NCI-H187 treated with DMSO at 0.1 percent for 48 hours (cell line): ENCODE measurements around the gene DYRK1B.

Experiments used
- DNase-seq: peaks from one replicate; lab custom pipeline; 2025; lab: John Stamatoyannopoulos, UW

The DYRK1B gene

DNA sequence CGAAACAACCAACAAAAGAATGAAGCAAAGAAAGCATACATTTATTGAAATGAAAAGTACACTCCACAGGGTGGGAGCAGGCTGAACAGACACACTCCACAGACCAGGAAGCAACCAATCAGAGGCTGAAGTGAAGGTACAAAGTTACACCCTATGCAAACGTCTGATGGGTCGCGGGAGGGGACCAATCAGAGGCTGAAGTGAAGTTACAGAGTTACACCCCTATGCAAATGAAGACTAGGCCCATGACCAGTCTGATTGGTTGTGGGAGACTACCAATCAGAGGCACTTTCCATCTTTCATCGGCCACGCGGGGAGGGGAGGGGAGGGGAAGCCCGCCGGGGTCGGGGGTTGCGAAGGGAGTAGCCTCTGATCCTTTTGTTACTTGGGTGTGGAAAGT, 24.6 kb upstream of the DYRK1B start:
- DNase-seq, result no peak

DNA sequence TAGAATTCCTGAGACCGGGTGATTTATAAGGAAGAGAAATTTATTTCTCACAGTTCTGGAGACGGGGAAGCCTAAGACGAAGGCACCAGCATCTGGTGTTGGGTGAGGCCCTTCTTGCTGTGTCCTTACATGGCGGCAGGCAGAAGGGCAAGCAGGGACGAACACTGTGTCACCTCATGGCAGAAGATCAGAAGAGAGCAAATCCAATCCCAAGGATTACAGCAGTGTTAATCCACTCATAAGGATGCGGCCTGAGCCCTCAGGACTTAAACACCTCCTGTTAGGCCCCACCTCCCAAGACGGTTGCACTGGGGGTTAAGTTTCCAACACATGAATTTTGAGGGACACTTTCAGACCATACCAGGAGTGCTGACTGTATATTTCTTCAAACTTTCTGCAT, 18.9 kb upstream of the DYRK1B start:
- no peak for DNase-seq

DNA sequence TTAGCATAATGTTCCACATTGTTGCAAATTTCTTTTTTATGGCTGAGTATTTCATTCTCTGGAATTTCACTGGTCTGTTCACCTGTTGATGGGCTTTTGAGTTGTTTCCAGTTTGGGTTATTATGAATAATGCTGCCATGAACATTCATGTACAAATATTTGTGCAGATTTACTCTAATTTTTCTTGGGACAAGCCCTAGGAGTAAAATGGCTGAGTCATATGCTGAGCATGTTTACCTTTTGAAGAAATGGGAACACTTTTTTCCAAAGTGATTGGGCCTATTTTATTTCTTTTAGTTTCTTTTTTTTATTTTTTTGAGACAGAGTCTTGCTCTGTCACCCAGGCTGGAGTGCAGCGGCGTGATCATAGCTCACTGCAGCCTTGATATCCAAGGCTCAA, 16.9 kb upstream of the DYRK1B start:
- DNase-seq, result no peak

DNA sequence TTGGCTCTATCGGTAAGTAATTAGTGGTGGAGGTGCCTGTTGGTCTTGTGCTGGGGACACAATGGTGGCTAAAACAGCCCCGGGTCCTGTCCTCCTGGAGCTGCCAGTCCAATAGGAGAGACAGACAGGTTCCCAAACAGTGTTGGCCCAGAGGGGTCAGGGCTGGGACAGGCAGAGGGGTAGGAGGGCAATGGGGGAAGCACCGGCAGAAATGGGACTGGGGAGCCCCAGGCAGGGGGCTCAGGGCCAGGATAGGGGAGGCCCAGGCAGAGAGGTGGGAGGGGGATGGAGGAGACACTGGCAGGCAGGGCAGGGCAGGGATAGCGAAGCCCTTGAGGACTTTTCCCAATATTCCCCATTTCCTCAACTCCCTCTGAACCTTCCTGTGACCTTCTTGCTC, 14.4 kb upstream of the DYRK1B start:
- no peak for DNase-seq

DNA sequence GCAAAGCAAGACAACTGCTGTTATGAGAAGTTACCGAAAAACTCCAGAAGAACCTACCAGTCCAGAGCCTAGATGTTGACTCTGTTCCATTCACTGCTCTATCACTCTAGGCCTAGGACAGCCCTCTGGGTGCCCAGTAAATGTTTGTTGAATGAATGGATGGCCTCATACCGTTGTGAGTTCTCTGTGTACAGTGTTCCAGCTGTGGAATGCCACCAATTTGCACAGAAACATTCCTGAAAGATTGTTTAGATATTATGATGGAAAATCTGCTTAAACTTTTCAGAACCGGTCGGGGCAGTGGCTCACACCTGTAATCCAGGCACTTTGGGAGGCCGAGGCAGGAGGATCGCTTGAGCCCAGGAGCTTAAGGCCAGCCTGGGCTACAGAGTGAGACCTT, 13.6 kb upstream of the DYRK1B start:
- no peak for DNase-seq

- no peak for DNase-seq
These were observed 12.9 kb upstream of the DYRK1B start for GRCh38 chr19:39846678-39847486.

GRCh38 chr19:39845933-39846677, 12.1 kb upstream of the DYRK1B start, which contains the start of gene FBL:
Gene FBL, minus strand, starts transcription at chr19:39846379. Its CDS starts 79 bp downstream, at chr19:39846300.
- peak; percentile 52 for DNase-seq

DNA sequence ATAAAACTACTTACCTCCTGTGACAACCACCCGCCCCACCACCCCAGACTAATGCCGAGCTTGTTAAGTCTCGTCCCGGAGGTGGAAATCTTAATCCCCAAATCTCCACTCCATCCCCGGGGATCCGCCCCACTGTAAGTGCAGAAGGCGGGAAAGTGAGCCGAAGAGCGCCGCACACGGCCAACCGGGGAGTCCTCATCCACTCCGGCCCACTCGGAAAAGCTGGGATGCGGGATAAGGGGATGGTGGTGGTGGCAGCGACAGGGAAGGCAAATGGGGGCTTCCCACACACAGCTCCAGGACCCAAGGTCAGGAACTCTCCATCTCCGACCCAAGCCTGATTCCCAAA, 11.6 kb upstream of the DYRK1B start:
- DNase-seq, result no peak

- no peak for DNase-seq
These were observed 11.2 kb upstream of the DYRK1B start for GRCh38 chr19:39845172-39845571.

DNA sequence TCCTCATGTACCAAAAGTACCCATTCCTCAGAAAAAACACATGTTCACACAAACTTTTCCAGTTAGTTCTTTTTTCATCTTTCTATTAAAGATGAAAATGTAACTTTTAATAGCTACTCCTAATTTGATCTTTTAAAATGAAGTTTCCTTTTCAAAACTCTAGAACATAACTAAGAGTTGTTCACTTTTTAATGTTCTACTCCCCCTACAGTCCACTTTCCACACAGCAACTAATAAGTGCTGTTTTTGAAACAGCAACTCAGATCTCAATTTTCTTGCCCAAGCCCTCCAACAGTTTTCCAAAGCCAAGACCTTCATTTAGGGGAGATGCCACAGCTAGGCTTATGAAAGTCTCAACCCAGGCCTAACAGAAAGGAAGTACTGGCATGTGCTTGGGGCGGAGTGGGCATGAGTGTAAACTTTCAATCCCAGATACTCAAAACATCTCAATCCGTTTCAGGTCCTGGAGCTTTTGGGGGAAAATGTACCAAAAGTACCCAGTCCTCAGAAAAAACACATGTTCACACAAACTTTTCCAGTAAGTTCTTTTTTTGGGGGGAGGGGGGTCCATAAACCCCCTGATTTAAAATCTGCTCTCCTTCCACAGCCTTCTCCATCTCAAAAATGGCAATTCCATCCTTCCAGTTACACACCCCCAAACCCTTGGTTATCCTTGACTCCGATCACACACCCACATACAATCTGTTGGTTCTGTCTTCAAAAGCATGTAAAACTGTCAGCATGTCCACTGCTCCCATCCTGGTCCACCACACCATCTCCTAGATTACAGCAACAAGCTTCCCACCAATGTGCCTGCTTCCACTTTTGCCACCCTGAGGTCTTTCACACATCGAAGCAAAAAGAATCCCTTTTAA, 10.2 kb upstream of the DYRK1B start:
- no peak for DNase-seq

DNA sequence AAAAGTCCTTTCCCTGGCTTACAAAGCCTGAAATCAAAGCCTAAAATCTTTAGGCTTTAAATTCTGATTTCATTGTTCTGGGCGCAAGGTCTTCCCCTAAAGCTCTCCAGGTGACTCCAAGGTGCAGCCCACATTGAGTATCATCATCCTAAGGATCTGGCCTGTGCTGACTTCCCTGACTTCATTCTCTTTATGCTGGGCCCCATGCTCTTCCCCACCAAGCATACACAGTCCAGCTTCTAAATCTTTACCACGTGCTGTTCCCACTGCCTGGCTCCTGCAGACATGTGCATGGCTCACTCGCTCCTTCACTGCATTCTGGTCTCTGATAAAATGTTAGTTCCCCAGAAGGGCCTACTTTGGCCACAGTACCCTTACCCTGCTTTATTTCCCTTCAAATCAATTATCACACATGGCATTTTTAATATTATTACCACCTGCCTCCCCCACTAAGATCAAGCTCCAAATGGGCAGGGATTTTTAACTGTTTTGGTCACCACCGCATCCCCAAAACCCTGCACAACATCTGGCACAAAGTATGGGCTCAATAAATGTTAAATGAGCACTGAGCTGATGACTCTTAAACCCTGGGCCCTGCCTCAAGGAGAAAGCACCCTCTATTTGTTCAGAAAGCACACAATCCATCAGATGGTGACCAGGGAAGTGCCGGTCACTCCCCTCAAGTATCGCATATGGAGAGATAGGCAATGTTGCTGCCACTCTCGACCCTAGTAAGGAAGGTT, 8.9 kb upstream of the DYRK1B start:
- DNase-seq, result no peak

DNA sequence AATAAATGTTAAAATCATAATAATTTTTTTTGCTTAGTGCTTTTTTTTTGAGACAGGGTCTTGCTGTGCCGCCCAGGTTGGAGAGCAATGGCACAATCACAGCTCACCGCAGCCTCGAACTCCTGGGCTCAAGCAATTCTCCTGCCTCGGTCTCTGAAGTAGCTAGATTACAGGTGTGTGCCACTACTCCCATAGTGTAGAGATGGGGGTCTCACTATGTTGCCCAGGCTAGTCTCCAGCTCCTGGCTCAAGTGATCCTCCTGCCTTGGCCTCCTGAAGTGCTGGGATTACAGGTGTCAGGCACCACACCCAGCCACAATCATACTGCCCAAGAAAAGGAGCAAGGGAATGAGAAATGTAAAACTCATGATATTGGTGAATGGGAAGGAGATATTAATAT, 7.1 kb upstream of the DYRK1B start:
- DNase-seq, result no peak

- no peak for DNase-seq
These were observed 6.5 kb upstream of the DYRK1B start for GRCh38 chr19:39840492-39840891.

DNA sequence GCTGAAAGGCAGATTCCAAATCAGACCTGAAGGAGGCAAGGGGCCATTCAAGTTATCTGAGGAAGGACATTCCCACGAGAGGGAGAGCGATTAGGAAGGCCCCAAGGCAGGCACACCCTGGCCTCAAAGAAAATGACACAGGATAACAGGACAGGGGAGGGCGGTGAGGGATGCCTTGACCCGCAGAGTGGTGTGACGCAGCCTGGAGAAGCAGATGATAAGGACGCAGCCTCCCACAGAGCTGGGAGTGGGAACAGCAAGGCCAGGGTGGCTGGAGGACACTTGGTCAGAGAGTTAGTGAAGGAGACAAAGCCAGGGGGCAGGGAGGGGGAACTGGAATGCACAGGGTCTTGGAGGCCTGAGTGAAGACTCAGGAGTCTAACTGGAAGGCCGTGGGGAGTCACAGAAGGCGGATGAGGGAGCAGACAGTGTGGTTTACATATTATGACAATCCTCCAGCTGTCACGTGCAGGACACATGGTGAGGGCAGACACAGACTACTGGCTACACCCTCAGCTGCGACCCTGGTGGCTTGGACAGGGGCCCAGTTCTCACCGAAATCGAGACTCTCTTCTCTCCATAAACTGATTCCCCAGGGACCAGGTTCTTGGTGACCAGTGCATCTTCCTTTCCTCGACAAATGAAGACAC, 5.8 kb upstream of the DYRK1B start:
- DNase-seq, result no peak

GRCh38 chr19:39838569-39838968, 4.6 kb upstream of the DYRK1B start:
- no peak for DNase-seq

GRCh38 chr19:39837978-39838377, 4.0 kb upstream of the DYRK1B start:
- no peak for DNase-seq

DNA sequence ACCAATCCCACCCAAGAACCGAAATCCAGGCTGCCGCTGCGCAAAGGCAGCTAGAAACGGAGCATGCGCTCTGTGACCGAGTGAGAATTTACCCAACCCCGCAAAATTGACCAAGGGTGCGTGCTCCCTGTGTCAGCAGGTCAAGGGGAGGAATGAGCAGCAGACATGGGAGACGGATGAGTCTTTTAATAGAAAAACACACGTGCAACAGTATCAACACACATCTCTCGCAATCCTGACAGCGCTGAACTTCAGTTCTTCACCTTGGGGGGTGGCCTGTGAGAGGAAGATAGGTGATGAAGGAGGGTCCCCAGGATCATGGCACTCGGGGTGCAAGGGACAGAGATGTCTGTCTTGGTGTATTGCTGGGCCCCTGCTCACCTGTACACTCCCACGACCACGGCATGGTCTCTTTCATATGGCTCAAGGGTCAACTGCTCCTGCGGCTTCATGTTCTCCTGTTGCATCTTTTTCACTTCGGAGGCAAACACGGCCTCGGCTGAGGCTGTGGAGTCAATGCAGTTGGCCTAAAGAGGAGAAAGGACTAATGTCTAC, 402 bp upstream of the DYRK1B start:
- no peak for DNase-seq

DNA sequence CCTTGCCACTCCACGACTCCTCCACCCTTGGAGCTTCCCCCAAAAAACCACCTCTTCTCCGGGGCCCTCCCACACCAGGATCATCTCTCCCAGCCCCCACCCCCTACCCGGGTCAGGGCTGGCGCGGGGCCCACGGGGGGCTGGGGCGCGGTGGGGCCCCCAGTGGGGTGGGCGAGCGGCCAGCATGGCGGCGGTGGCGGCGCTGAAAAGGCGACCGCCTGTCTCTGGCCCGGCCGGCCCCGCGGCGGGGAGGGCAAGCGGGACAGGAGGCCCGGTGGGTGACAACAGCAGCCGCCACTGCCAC, 850 bp downstream of the DYRK1B start:
- DNase-seq, result no peak

DNA sequence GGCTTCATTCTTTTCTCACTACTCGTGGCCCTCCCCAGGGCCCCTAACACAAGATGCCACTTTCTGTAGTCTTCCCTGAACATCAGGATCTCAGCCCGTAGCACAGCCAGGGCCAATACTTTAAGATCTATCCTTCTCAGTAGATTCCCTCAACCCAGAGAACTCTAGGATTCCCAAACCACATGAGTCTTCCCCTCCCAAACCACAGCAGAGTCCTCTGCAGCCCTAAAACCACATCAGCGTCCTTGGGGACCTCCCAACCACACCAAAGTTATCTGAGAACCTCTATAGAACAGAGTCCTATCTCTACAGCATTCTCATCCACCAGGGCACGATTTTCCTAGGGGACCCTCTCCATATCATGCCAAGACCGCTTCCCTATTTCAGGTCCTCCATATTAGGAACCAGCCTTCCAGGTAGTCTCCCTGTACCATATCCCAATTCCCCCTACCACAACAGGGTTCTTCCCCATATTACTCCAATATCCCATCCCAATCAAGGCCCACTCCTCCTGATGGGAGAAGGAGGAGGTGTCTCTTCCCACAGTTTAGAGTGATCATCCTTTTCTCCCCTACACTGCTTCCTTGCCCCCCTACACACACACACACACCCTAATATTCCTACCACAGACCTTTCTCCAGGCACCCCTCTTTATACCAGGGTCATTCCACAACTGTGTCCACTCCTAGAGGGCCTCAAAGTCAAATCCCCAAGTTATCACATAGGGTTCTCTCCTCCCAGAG, 1.4 kb downstream of the DYRK1B start:
- no peak for DNase-seq

DNA sequence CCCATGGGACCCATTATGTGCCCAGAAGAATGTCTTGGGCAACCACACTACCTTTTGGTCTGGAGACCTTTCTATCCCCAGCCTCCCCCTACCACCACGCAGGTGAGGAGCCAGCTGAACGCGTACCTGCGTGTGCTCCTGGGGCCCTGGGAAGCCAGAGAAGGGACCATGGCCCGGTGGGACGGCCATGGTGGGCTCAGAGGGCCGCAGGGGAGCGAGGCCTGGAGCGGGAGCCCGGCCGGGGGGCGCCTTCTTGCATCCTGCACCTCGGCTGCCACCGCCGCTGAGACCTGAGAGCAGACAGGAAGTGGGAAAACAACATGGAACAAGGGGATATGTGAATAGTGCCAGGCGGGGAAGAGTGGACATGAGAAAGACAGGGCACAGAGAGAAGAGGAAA, 2.3 kb downstream of the DYRK1B start:
- no peak for DNase-seq

DNA sequence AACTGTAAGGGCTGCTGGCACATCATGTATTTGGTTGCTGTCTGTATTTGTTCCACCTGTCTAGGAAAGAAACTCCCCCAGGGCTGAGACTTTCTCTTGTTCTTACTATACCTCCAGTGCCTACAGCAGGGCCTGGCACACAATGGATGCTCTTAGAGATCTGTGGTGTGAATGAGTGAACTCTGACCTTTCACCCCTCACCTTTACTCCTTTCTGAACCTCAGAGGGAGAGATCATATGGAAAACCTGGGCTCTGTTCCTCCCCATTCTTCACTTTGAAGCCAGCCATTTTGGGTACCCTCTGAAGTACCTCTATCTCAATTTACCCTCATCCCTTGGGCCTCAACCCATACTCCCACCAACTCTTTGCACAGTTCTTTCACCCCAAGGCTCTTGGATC, 3.1 kb downstream of the DYRK1B start:
- no peak for DNase-seq
